Neural cell (in vitro differentiated cells): ENCODE data around the gene HLF. TPM values are rescaled to one million over a fixed set of nuclear protein-coding genes. Genes with fewer than 3 reads are reported as not detected.

Experiments
- H2AFZ ChIP-seq: fragments of 200-600, 300-800 bp; sonication (generic), shearing (Covaris generic); 2 replicates; pipeline ENCODE4 v1.6.0; 2014; ENCODE audit warnings: low read depth, mild to moderate bottlenecking, antibody characterized with exemption, low read length, moderate library complexity
- H3F3A ChIP-seq: fragments of 200-600 bp; shearing (Covaris generic); 2 replicates; pipeline ENCODE4 v1.6.1; 2016; ENCODE audit warnings: mild to moderate bottlenecking, moderate library complexity, mixed read lengths, antibody characterized with exemption, low read length; ENCODE audit not compliant: insufficient read depth, poor library complexity, severe bottlenecking
- H3K27ac ChIP-seq: fragments of 200-600, 300-800 bp; sonication (generic), shearing (Covaris generic); 2 replicates; pipeline ENCODE4 v1.5.1; 2014; ENCODE audit warnings: mild to moderate bottlenecking, low read length, moderate library complexity
- H3K27me3 ChIP-seq: fragments of 300-800, 200-600 bp; sonication (generic), shearing (Covaris generic); 2 replicates; pipeline ENCODE4 v1.6.0; 2014; ENCODE audit warnings: mild to moderate bottlenecking, low read depth, low read length, moderate library complexity; ENCODE audit not compliant: insufficient read depth
- H3K36me3 ChIP-seq: fragments of 300-800, 200-600 bp; sonication (generic), shearing (Covaris generic); 2 replicates; pipeline ENCODE4 v1.5.1; 2014; ENCODE audit warnings: mild to moderate bottlenecking, antibody characterized with exemption, low read length, moderate library complexity; ENCODE audit not compliant: insufficient read depth
- H3K4me2 ChIP-seq: fragments of 300-800, 200-600 bp; sonication (generic), shearing (Covaris generic); 2 replicates; pipeline ENCODE4 v1.6.0; 2014; ENCODE audit warnings: mild to moderate bottlenecking, low read length
- H3K4me3 ChIP-seq: fragments of 300-800, 200-600 bp; sonication (generic), shearing (Covaris generic); 2 replicates; pipeline ENCODE4 v1.5.1; 2014; ENCODE audit warnings: mild to moderate bottlenecking, low read length, moderate library complexity
- H3K79me2 ChIP-seq: fragments of 200-600 bp; shearing (Covaris generic); replicated peaks from 2 replicates; pipeline ENCODE4 v1.6.0; 2014; ENCODE audit warnings: mild to moderate bottlenecking, low read length, moderate library complexity; ENCODE audit not compliant: insufficient read depth
- H3K9ac ChIP-seq: fragments of 300-800, 200-600 bp; sonication (generic), shearing (Covaris generic); 2 replicates; pipeline ENCODE4 v1.6.1; 2016; ENCODE audit warnings: mild to moderate bottlenecking, low read length, mixed read lengths
- H3K9me2 ChIP-seq: fragments of 200-600 bp; shearing (Covaris generic); 2 replicates; pipeline ENCODE4 v1.6.1; 2016; ENCODE audit warnings: mild to moderate bottlenecking, low read length, mixed read lengths; ENCODE audit not compliant: insufficient read depth
- H3K9me3 ChIP-seq: fragments of 200-600, 300-800 bp; sonication (generic), shearing (Covaris generic); 2 replicates; pipeline ENCODE4 v1.6.1; 2016; ENCODE audit warnings: mild to moderate bottlenecking, mixed run types, low read length, moderate library complexity, mixed read lengths
- H4K20me1 ChIP-seq: fragments of 200-600 bp; shearing (Covaris generic); 2 replicates; pipeline ENCODE4 v1.6.1; 2016; ENCODE audit warnings: mild to moderate bottlenecking, mixed run types; ENCODE audit not compliant: insufficient read depth
- EP300 ChIP-seq: fragments of 450-650 bp; conservative IDR thresholded peaks from 2 replicates; pipeline ENCODE4 v1.6.1; 2014; ENCODE audit warnings: antibody characterized with exemption, mild to moderate bottlenecking, moderate library complexity; ENCODE audit not compliant: poor library complexity, severe bottlenecking
- EZH2 ChIP-seq: fragments of 200-600, 300-800 bp; shearing (Covaris generic), sonication (generic); IDR thresholded peaks from 2 replicates; pipeline ENCODE4 v1.6.1; 2014; ENCODE audit warnings: antibody characterized with exemption, low read length, borderline replicate concordance, mild to moderate bottlenecking; ENCODE audit not compliant: insufficient read depth, poor library complexity, severe bottlenecking
- MXI1 ChIP-seq: fragments of 450-650 bp; conservative IDR thresholded peaks from 2 replicates; pipeline ENCODE4 v1.6.1; 2014; ENCODE audit warnings: antibody characterized with exemption, mild to moderate bottlenecking; ENCODE audit not compliant: poor library complexity, severe bottlenecking
- POLR2AphosphoS5 ChIP-seq: IDR thresholded peaks from 2 replicates; pipeline ENCODE4 v1.6.1; 2012
- RAD21 ChIP-seq: fragments of 450-650 bp; conservative IDR thresholded peaks from 2 replicates; pipeline ENCODE4 v1.6.1; 2014; ENCODE audit warnings: antibody characterized with exemption, mild to moderate bottlenecking, moderate library complexity
- REST ChIP-seq: IDR thresholded peaks from 2 replicates; pipeline ENCODE4 v1.6.1; 2012; ENCODE audit warnings: borderline replicate concordance
- SMC3 ChIP-seq: fragments of 450-650 bp; conservative IDR thresholded peaks from 2 replicates; pipeline ENCODE4 v1.6.1; 2014; ENCODE audit warnings: antibody characterized with exemption, mild to moderate bottlenecking, moderate library complexity; ENCODE audit not compliant: poor library complexity
- TAF1 ChIP-seq: IDR thresholded peaks from 2 replicates; pipeline ENCODE4 v1.6.1; 2012; ENCODE audit warnings: low read depth
- polyA plus RNA-seq: library from polyadenylated mRNA; depleted of rRNA; stranded (reverse); fragments of >200 nt; gene quantifications from 2 replicates; pipeline ENCODE4 v1.2.3, GENCODE V29; 2014
- TF ChIP-seq, protein P1 (sequence below): fragments of 450-650 bp; IDR thresholded peaks from 2 replicates; pipeline ENCODE4 v1.5.1; 2014; ENCODE audit warnings: antibody characterized with exemption, mild to moderate bottlenecking, moderate library complexity; ENCODE audit not compliant: poor library complexity, severe bottlenecking

HLF gene
- polyA plus RNA-seq, 1 donor from 2014 or later: 0.71 TPM

DNA sequence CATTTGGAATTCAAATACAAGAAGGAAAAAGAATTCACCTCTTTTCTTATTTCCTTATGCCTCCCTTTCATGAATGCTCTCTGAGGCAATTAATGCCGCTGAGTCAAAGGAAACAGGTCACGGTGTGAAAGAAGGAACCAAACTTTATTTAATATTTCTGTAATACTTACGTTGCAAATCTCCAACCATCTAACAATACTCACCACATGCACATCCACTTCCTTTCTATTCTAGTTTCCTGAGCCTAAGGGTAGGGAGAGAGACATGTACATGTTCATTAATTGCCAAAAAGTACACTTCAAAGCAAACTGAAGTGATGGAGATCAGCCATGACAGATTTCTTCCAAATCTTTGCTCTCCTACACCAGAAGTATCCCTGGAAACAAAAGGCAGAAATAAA, 47.9 kb upstream of the HLF start:
- Histone ChIP-seq H3F3A (no peaks in the 10 kb centered on the region), H3K9me3 (no peaks in the 10 kb centered on the region), H3K27me3 (no peaks in the 10 kb centered on the region), H3K9me2 (no peaks in the 10 kb centered on the region), H3K27ac (no peak overlapping the region), H4K20me1 (no peaks in the 10 kb centered on the region), H3K4me2 (no peak overlapping the region), H3K9ac (no peak overlapping the region), H3K36me3 (no peaks in the 10 kb centered on the region), H3K79me2 (no peaks in the 10 kb centered on the region), H3K4me3 (no peak overlapping the region), H2AFZ (no peak overlapping the region)
- TF ChIP-seq, protein P1, sequence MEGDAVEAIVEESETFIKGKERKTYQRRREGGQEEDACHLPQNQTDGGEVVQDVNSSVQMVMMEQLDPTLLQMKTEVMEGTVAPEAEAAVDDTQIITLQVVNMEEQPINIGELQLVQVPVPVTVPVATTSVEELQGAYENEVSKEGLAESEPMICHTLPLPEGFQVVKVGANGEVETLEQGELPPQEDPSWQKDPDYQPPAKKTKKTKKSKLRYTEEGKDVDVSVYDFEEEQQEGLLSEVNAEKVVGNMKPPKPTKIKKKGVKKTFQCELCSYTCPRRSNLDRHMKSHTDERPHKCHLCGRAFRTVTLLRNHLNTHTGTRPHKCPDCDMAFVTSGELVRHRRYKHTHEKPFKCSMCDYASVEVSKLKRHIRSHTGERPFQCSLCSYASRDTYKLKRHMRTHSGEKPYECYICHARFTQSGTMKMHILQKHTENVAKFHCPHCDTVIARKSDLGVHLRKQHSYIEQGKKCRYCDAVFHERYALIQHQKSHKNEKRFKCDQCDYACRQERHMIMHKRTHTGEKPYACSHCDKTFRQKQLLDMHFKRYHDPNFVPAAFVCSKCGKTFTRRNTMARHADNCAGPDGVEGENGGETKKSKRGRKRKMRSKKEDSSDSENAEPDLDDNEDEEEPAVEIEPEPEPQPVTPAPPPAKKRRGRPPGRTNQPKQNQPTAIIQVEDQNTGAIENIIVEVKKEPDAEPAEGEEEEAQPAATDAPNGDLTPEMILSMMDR: no peak
- TF ChIP-seq EP300: no peak
- TF ChIP-seq EZH2: no peak
- no peak for TF ChIP-seq SMC3
- no peak for TF ChIP-seq TAF1
- TF ChIP-seq RAD21: no peak
- no peak for TF ChIP-seq POLR2AphosphoS5
- TF ChIP-seq REST: no peak
- TF ChIP-seq MXI1: no peak

DNA sequence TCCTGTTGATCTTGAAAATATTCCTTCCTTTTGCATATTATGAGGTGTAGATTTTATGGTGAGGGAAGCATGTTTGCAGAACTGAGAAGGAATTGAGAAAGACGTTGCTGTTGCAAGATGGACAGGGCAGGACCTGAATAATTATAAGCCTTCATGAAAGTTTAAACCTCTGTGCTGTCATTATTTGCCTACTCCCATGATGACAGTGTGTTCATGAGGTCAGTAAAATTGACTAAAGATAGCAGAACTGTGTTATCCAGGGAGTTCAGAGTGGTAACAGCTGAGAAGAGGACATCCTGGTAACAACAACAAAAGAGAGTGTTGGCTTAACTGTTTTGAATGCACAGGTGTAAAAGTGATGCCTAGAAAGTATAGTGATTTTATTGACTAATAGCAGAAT, 45.3 kb upstream of the HLF start:
- Histone ChIP-seq H3K9me3 (no peaks in the 10 kb centered on the region), H3F3A (no peaks in the 10 kb centered on the region), H3K27ac (no peak overlapping the region)

More for the DNA sequence above, 45.3 kb upstream of the HLF start:
- no peak for TF ChIP-seq RAD21
- TF ChIP-seq TAF1: no peak
- no peak for TF ChIP-seq MXI1
- TF ChIP-seq, protein P1: no peak
- TF ChIP-seq SMC3: no peak
- no peak for TF ChIP-seq EZH2
- no peaks in the 10 kb centered on the region for H4K20me1 ChIP-seq
- no peaks in the 10 kb centered on the region for H3K79me2 ChIP-seq
- H3K36me3 ChIP-seq: no peaks in the 10 kb centered on the region
- H2AFZ ChIP-seq: no peak overlapping the region
- no peaks in the 10 kb centered on the region for H3K27me3 ChIP-seq
- no peaks in the 10 kb centered on the region for H3K9me2 ChIP-seq
- no peak overlapping the region for H3K9ac ChIP-seq
- no peak overlapping the region for H3K4me3 ChIP-seq
- H3K4me2 ChIP-seq: no peak overlapping the region
